B cell (primary cell): ENCODE measurements around the gene ZNF174.

Source experiments
- CTCF ChIP-seq: fragments of 200-600 bp; IDR thresholded peaks from one replicate; pipeline ENCODE4 v1.8.0; 2022; ENCODE audit warnings: antibody characterized with exemption, mild to moderate bottlenecking
- EZH2 ChIP-seq: IDR thresholded peaks from 2 replicates; pipeline ENCODE4 v1.6.1; 2012; ENCODE audit warnings: borderline replicate concordance, low read depth, mild to moderate bottlenecking, moderate library complexity, low read length; ENCODE audit not compliant: insufficient read depth, poor library complexity, severe bottlenecking

GRCh38 chr16:3408561-3409197 lies 7.7 kb downstream of the ZNF174 start:
- TF ChIP-seq CTCF (no peak), EZH2 (no peak)
